Sciatic nerve (tissue), 2 donors: Measurements from ENCODE around the gene OR4K2. TPM values are rescaled to one million over a fixed set of nuclear protein-coding genes. Genes with fewer than 3 reads are reported as not detected.

Experiments
- ATAC-seq: fragments of 200-7000 bp; cut with Tn5 transposase; one replicate; pipeline ENCODE4 v1.9.1; 2020; ENCODE audit warnings: mild to moderate bottlenecking, moderate library complexity
- DNase-seq: peaks from one replicate; pipeline ENCODE4 v3.0.0-alpha.2; 2020; ENCODE audit warnings: low spot score
- intact Hi-C: fragments of 100-400 bp; cut with DNase I; formaldehyde crosslinking; loops from one replicate; pipeline ENCODE4 v1.14.2; 2022
- total RNA-seq: library from RNA; stranded (reverse); fragmentation: NEBNext Ultra II Directional; extraction: Animal tissue kit (Norgen Biotek cat#: 25700); gene quantifications from one replicate; pipeline ENCODE4 v1.2.1, GENCODE V29; 2021
- donor health status: DM: no; HTN: no; CAD: no.
- donor health status: DM: no; HTN: no; CAD: no.

OR4K2 gene
- total RNA-seq, 1 donor from 2014 or later, result not detected

GRCh38 chr14:19930617-19931016 is 55.7 kb downstream of the OR4K2 start, which contains the start of gene OR4K1:
Gene OR4K1, plus strand, starts transcription at chr14:19930917. Its CDS starts 4,750 bp downstream, at chr14:19935667.
- ATAC-seq (no peak), DNase-seq (no peak)
- intact Hi-C loops, result no loop called here

Other genes starting within 250 kb of the OR4K2 start
- gene OR11H2, start 161.3 kb upstream of the OR4K2 start, total RNA-seq, result not detected
- gene OR4Q3, start 131.6 kb upstream of the OR4K2 start, total RNA-seq, result not detected
- not detected for gene OR4M1, start 101.6 kb upstream of the OR4K2 start, total RNA-seq
- gene OR4N2, start 71.4 kb upstream of the OR4K2 start, total RNA-seq, result not detected
- gene OR4K5, start 45.5 kb downstream of the OR4K2 start, total RNA-seq, result not detected
- gene OR4K1, start 55.8 kb downstream of the OR4K2 start, total RNA-seq, result not detected
- gene OR4K15, start 100.4 kb downstream of the OR4K2 start, total RNA-seq, result not detected
- not detected for gene OR4Q2, start 127.0 kb downstream of the OR4K2 start, total RNA-seq
- gene OR4K14, start 144.2 kb downstream of the OR4K2 start, total RNA-seq, result not detected
- gene OR4K13, start 160.9 kb downstream of the OR4K2 start, total RNA-seq, result not detected
- gene OR4L1, start 184.9 kb downstream of the OR4K2 start, total RNA-seq, result not detected
- not detected for gene OR4K17, start 235.6 kb downstream of the OR4K2 start, total RNA-seq